Pancreas (tissue), 10 donors: ENCODE data around the gene CLEC4E. TPM values are rescaled to one million over a fixed set of nuclear protein-coding genes. Genes with fewer than 3 reads are reported as not detected.
"Not testable (repeated sequence)": the region's sequence is repeated elsewhere in the genome, so short reads cannot be mapped to it uniquely, and the experiment has no call there.

Experiments used
- ATAC-seq, 4 donors: fragments of 200-7000 bp; cut with Tn5 transposase; one replicate each; pipeline versions ENCODE4 v1.8.0 to v1.9.1; 2020; ENCODE audit warnings: mild to moderate bottlenecking in 4 of 4, moderate library complexity in 4 of 4
- DNase-seq, 6 donors: peaks; one replicate each; pipeline ENCODE4 v3.0.0-alpha.2; 2020
- FAIRE-seq: peaks from 2 replicates; lab custom pipeline; 2012; peaks lifted over from hg19 to GRCh38; lab: Jason Lieb, UNC
- H3K27ac ChIP-seq, 4 donors: fragments of 200-600 bp; sonication (generic); 1 replicate in 3 of 4; 2 replicates in 1 of 4; pipeline versions ENCODE4 v1.5.0 to v1.8.0; 2020
- H3K27me3 ChIP-seq, 4 donors: fragments of 200-600 bp; one replicate each; pipeline ENCODE4 v1.8.0; 2021
- H3K36me3 ChIP-seq, 3 donors: fragments of 200-600 bp; sonication (generic) in 1 of 3; one replicate each; pipeline versions ENCODE4 v1.5.0 to v1.8.0; 2020 to 2021
- H3K4me1 ChIP-seq, 3 donors: fragments of 200-600 bp; one replicate each; pipeline ENCODE4 v1.8.0; 2021
- H3K4me3 ChIP-seq, 4 donors: fragments of 200-600 bp; sonication (generic) in 2 of 4; one replicate each; pipeline versions ENCODE4 v1.5.0 to v1.8.0; 2020 to 2021
- H3K9me3 ChIP-seq, 4 donors: fragments of 200-600 bp; one replicate each; pipeline ENCODE4 v1.8.0; 2021
- WGBS, 2 donors: extraction: QIAGEN DNeasy Blood & Tissue Kit; methylation state at CpG; one replicate each; pipeline ENCODE4 v1.1.7; 2013; 5-methylcytosine and 5-hydroxymethylcytosine counted together
- intact Hi-C, 3 donors: fragments of 100-400 bp; cut with DNase I; formaldehyde crosslinking; loops; one replicate each; pipeline versions ENCODE4 v1.11.1 to v1.14.2; 2022
- polyA plus RNA-seq, 2 donors: library from polyadenylated mRNA; stranded (reverse); fragments of 200-250 nt; gene quantifications; one replicate each; pipeline ENCODE4 v1.2.3, GENCODE V29; 2013
- total RNA-seq, 6 donors: library from RNA; stranded (reverse); fragmentation: NEBNext Ultra II Directional in 4 of 6; extraction: Animal tissue kit (Norgen Biotek cat#: 25700) in 4 of 6; gene quantifications; one replicate each; pipeline versions ENCODE4 v1.2.1 to v1.2.4, GENCODE V29; 2021 to 2023
- TF ChIP-seq, protein P1 (sequence below), 4 donors: fragments of 200-600 bp; sonication (generic) in 3 of 4; IDR thresholded peaks; one replicate each; pipeline versions ENCODE4 v1.5.0 to v1.8.0; 2021; ENCODE audit warnings: antibody characterized with exemption in 4 of 4
- donor health status: healthy with polysubstance abuse.
- donor health status: DM: no; HTN: no; CAD: no; lungs with moderate emphysema.
- donor health status: DM: no; HTN: no; CAD: no.
- donor health status: control.
- donor health status: control.
- donor health status: Bipolar disorder and iron deficiency.
- donor health status: DM: yes; HTN: yes; CAD: no.
- donor health status: DM: no; HTN: no; CAD: no.
- donor health status: DM: no; HTN: no; CAD: no.
- donor health status: DM: yes; HTN: yes; CAD: no.

The CLEC4E gene
- total and polyA plus RNA-seq, 8 donors, result 0.19 to 1.7 (median 0.68) TPM; not detected in 2

DNA sequence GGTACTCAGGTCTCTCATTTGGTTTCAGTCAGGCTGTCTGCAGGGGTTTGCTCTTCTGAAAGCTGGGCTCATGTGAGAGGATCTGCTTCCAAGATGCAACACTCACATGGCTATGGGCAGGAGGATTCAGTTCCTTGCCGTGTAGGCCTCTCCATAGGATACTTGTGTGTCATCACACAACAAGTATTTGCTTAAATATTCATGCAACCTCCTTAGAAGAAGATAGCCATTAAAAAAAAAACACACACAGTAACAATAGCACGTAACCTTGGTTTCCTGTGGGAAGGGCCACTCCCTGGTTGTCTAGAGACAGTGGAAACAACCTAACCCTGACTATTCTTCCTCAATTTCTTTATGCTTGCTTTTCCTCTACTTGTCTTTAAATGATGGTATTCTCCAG, 31.8 kb upstream of the CLEC4E start:
- 58 to 70% methylated on average over 2 of the region's 2 CpGs for WGBS, 2 donors
- Histone ChIP-seq H3K9me3 (no peaks in the 10 kb centered on the region), H3K27me3 (no peaks in the 10 kb centered on the region), H3K36me3 (no peaks in the 10 kb centered on the region), H3K27ac (no peak overlapping the region), H3K4me3 (no peak overlapping the region), H3K4me1 (no peaks in the 10 kb centered on the region)
- ATAC-seq (no peak), DNase-seq (no peak), FAIRE-seq (no peak)
- intact Hi-C loops, result no loop called here
- TF ChIP-seq, protein P1, sequence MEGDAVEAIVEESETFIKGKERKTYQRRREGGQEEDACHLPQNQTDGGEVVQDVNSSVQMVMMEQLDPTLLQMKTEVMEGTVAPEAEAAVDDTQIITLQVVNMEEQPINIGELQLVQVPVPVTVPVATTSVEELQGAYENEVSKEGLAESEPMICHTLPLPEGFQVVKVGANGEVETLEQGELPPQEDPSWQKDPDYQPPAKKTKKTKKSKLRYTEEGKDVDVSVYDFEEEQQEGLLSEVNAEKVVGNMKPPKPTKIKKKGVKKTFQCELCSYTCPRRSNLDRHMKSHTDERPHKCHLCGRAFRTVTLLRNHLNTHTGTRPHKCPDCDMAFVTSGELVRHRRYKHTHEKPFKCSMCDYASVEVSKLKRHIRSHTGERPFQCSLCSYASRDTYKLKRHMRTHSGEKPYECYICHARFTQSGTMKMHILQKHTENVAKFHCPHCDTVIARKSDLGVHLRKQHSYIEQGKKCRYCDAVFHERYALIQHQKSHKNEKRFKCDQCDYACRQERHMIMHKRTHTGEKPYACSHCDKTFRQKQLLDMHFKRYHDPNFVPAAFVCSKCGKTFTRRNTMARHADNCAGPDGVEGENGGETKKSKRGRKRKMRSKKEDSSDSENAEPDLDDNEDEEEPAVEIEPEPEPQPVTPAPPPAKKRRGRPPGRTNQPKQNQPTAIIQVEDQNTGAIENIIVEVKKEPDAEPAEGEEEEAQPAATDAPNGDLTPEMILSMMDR (IDR thresholded peaks at IDR 0.05), result no peak

DNA sequence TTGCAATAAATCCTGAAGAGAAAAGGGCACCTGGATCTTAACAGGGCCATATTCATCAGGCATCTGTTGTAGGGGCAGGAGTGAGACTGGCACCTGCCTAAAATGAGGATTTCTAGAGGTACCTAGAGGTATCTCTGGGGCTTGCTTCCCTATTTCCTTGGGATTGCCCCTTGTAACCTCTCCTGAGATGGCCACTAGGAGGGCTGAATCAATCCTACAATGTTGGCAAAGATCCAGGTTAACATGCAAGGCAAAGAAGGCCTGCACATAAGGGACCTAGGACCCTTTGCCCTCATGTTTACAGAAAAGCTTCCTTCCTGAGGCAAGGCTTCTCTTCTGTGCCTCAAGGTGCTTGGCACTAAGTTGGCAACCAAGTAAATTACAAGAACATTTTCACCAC, 25.8 kb upstream of the CLEC4E start:
- Histone ChIP-seq H3K4me1 (no peaks in the 10 kb centered on the region), H3K36me3 (no peaks in the 10 kb centered on the region), H3K27ac (no peak overlapping the region), H3K9me3 (no peaks in the 10 kb centered on the region), H3K4me3 (no peak overlapping the region), H3K27me3 (peaks cover 0 to 3% (median 0%) of the 10 kb centered on the region in 4 donors)
- TF ChIP-seq, protein P1 (IDR thresholded peaks at IDR 0.05), result no peak
- ATAC-seq (no peak), DNase-seq (no peak), FAIRE-seq (no peak)
- intact Hi-C loops, result no loop called here

DNA sequence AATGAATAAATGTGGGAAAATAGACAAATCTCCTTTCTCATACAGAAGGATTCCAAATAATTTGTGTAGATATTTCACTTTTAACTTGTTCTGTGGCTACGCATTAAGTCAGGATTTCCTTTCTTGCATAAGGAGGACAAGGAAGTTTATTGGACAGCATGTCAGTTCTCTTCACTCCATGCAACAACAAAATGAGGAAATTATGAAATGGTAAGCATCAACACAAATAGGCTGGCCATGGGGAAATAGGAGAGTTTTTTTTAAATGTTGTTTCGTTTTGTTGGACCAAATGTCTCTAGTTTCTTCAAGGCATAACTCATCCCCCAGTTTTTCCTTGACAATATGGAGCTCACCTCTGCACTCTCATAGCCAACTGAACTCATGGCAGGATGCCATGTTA, 25.3 kb upstream of the CLEC4E start:
- H3K4me3 ChIP-seq, H3K27ac ChIP-seq, H3K9me3 ChIP-seq, H3K36me3 ChIP-seq, DNase-seq, intact Hi-C loops, H3K4me1 ChIP-seq, H3K27me3 ChIP-seq, FAIRE-seq: not testable (repeated sequence)
- ATAC-seq, result peak in 2 of 4 donors; percentile 32 to 47
- WGBS, 2 donors, result 68 to 69% methylated on average over 2 of the region's 2 CpGs

DNA sequence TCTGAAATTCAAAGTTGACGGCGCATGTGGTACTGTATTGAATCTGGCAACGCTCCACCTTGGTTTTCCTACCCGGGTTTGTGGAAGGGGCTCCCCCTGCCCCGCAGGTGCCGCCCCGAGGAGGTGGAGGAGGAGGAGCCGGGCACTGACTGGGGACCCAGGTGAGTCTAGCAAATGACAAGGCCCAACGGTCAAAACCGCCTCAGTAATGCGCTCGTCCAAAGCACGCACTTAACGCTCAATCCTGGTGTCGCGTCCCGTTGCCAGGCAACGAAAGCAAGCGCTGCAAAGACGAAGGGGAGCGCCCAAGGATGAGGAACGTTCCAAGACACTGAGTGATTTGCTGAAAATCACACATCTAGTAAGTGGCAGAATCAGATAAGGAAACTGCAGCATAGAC, 24.0 kb upstream of the CLEC4E start:
- no peaks in the 10 kb centered on the region for H3K9me3 ChIP-seq
- peaks cover 0 to 3% (median 0%) of the 10 kb centered on the region in 4 donors for H3K27me3 ChIP-seq
- FAIRE-seq (no peak), DNase-seq (no peak), ATAC-seq (no peak)
- no peak overlapping the region for H3K4me3 ChIP-seq
- H3K27ac ChIP-seq, result no peak overlapping the region
- no peaks in the 10 kb centered on the region for H3K36me3 ChIP-seq
- H3K4me1 ChIP-seq, result no peaks in the 10 kb centered on the region
- intact Hi-C loops, result no loop called here
- 35 to 36% methylated on average over 22 of the region's 22 CpGs for WGBS, 2 donors
- TF ChIP-seq, protein P1 (IDR thresholded peaks at IDR 0.05), result no peak

DNA sequence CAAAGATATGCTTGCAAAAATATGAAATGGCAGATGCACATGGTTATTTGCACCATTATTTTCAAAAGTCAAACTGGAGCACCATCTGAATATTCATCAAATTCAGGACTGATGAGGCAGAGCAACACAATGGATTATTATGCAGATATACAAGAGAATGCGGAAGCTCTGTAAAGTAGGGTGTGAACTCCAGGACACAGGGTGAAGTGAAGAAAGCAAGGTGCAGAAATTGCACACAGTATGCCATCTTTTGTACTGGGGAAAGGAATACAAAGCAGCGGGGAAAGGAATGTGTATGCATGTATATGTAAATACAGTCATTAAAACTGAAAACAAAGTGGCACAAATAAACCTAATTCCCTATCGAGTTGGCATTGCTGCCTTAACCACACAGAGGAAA, 22.7 kb upstream of the CLEC4E start:
- H3K4me1 ChIP-seq, result no peaks in the 10 kb centered on the region
- no peak overlapping the region for H3K27ac ChIP-seq
- no peak overlapping the region for H3K4me3 ChIP-seq
- no peaks in the 10 kb centered on the region for H3K36me3 ChIP-seq
- no peak for ATAC-seq
- no peaks in the 10 kb centered on the region for H3K9me3 ChIP-seq
- no peak for DNase-seq
- H3K27me3 ChIP-seq, result peaks cover 0 to 3% (median 0%) of the 10 kb centered on the region in 4 donors
- WGBS, 2 donors, result 68 to 69% methylated on average over 3 of the region's 3 CpGs
- TF ChIP-seq, protein P1 (IDR thresholded peaks at IDR 0.05), result no peak
- FAIRE-seq, result no peak
- intact Hi-C loops, result no loop called here
